ENCODE data around the gene GAGE12E.
"Not testable (repeated sequence)": the region's sequence is repeated elsewhere in the genome, so short reads cannot be mapped to it uniquely, and the experiment has no call there.

GAGE12E gene

GRCh38 chrX:49550989-49551388, at the start of gene GAGE12E:
GAGE12E (plus strand) TSS chrX:49551289; CDS start chrX:49552444, 1,155 bp downstream.
- DNase-seq: not testable (repeated sequence)

GRCh38 chrX:49531877-49532276, 19.2 kb upstream of the GAGE12E start, which contains the start of gene GAGE12C:
GAGE12C (plus strand) TSS chrX:49532177; CDS start chrX:49533332, 1,155 bp downstream.
- not testable (repeated sequence) for DNase-seq

- DNase-seq: not testable (repeated sequence)
Measured at GRCh38 chrX:49541433-49541832, 9.7 kb upstream of the GAGE12E start, which contains the start of gene GAGE12D. GAGE12D (plus strand) TSS chrX:49541733; CDS start chrX:49542888, 1,155 bp downstream.

- not testable (repeated sequence) for DNase-seq
Measured at GRCh38 chrX:49560542-49560941, 9.5 kb downstream of the GAGE12E start, which contains the start of gene GAGE12F. GAGE12F (plus strand) TSS chrX:49560842; CDS start chrX:49561997, 1,155 bp downstream.

- DNase-seq: not testable (repeated sequence)
Measured at GRCh38 chrX:49568728-49569127, 17.6 kb downstream of the GAGE12E start.

GRCh38 chrX:49569152-49569551, 18.1 kb downstream of the GAGE12E start:
- DNase-seq: not testable (repeated sequence)

DNA sequence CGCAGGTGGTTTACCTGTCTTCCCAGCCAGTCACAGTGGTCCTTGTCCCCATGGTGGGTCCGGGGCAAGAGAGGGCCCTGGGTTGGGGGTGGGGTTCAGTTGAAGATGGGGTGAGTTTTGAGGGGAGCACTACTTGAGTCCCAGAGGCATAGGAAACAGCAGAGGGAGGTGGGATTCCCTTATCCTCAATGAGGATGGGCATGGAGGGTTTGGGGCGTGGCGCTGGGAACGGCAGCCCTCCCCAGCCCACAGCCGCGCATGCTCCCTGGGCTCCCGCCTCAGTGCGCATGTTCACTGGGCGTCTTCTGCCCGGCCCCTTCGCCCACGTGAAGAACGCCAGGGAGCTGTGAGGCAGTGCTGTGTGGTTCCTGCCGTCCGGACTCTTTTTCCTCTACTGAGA, 19.0 kb downstream of the GAGE12E start, which contains the start of gene GAGE12G:
Gene GAGE12G (plus strand): TSS at position 301 of the 400 bp plus-strand sequence. CDS start 1,155 bp downstream, outside the sequence.
- not testable (repeated sequence) for DNase-seq

GRCh38 chrX:49579649-49580048, 28.6 kb downstream of the GAGE12E start, which contains the start of gene GAGE12H:
GAGE12H (plus strand) TSS chrX:49579949; CDS start chrX:49581104, 1,155 bp downstream.
- DNase-seq: not testable (repeated sequence)

DNA sequence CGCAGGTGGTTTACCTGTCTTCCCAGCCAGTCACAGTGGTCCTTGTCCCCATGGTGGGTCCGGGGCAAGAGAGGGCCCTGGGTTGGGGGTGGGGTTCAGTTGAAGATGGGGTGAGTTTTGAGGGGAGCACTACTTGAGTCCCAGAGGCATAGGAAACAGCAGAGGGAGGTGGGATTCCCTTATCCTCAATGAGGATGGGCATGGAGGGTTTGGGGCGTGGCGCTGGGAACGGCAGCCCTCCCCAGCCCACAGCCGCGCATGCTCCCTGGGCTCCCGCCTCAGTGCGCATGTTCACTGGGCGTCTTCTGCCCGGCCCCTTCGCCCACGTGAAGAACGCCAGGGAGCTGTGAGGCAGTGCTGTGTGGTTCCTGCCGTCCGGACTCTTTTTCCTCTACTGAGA, 38.1 kb downstream of the GAGE12E start, which contains the start of gene GAGE2A:
Gene GAGE2A (plus strand): TSS at position 301 of the 400 bp plus-strand sequence. CDS start 1,155 bp downstream, outside the sequence.
- not testable (repeated sequence) for DNase-seq

DNA sequence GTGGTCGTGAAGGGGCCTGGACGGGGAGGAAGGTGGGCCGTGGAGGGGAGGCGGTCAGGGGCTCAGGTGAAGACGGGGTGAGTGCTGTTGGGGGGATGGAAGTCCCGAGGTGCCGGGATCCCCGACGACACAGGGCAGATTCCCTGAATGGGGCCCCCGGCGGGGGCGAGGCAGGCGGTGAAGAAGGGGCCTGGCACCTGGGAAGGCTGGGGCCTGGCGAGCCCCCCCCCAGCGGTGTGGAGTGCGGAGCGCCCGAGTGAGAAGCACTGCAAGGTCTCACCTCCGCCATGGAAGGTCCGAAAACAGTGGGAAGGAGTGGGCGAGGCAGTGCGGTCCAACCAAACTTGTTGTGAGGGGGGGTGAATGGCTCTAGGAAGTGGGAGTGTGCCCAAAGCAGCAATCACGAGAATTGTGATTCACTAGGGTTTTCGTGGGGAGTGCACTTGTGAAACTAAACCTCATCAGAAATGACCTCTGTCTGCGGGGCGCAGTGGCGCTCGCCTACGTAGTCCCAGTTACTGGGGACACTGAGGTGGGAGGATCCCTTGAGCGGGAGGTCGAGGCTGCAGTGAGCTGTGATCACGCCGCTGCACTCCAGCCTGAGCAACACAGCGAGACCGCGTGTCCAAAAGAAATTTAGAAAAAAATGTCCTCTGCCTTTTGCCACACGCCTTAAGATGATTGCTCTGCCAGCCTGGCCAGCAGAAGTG, 38.8 kb downstream of the GAGE12E start:
- DNase-seq: not testable (repeated sequence)

GRCh38 chrX:49590488-49590887, 39.4 kb downstream of the GAGE12E start:
- not testable (repeated sequence) for DNase-seq

GRCh38 chrX:49598720-49599119, 47.6 kb downstream of the GAGE12E start, which contains the start of gene GAGE1:
GAGE1 (plus strand) TSS chrX:49599020; CDS start chrX:49600175, 1,155 bp downstream.
- not testable (repeated sequence) for DNase-seq

All from C1 segment of cervical spinal cord (tissue), 14 donors.